ENCODE measurements around the gene HOXB5.

Gene HOXB5

DNA sequence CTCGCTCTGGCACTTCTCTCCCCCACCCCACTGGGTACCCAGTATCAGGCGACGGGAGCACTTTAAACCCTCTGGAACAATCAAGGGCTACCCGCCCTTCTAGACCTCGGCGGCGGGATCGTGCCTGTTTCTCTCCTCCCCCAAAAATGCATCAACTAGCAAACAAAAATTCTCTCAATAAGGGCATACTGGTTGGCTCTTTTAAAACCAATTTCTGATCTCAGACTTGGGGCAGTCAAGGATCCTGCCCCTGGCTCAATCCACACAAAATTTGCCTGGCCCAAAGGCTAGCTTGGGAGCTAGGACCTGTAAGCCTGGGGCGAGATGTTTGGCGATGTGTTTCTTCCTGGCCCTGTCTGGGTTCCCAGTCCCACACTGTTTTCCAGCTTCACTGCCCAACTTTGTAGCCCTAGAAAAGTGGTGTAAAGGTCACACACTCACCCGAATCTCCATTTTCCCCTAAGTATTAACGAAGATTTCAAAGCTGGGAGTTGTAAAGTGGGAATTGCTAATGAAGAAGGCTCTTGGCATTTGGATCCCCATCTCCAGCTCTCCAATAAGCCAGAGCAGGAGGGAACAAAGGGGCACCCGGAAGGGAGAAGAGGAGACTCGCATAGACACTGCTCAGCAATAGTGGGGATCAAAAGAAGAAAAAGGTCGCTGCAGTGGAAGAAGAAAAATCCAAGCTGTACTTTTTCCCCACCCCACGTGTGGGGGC is 34.3 kb downstream of the HOXB5 start:
- no peak for DNase-seq

DNA sequence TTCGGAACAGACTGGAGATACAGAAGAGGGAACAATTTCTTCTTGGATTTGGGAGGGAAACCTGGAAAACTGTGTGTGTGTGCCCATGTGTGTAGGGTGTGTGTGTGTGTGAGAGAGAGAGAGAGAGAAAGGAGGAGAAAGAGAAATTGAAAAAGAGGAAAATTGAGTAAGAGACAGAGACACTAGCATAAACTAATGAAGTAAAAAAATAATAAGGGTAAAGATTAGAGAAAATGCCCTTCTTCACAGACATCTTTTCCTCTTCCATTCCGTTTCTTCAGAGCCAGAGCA is 34.8 kb downstream of the HOXB5 start:
- no peak for DNase-seq

DNA sequence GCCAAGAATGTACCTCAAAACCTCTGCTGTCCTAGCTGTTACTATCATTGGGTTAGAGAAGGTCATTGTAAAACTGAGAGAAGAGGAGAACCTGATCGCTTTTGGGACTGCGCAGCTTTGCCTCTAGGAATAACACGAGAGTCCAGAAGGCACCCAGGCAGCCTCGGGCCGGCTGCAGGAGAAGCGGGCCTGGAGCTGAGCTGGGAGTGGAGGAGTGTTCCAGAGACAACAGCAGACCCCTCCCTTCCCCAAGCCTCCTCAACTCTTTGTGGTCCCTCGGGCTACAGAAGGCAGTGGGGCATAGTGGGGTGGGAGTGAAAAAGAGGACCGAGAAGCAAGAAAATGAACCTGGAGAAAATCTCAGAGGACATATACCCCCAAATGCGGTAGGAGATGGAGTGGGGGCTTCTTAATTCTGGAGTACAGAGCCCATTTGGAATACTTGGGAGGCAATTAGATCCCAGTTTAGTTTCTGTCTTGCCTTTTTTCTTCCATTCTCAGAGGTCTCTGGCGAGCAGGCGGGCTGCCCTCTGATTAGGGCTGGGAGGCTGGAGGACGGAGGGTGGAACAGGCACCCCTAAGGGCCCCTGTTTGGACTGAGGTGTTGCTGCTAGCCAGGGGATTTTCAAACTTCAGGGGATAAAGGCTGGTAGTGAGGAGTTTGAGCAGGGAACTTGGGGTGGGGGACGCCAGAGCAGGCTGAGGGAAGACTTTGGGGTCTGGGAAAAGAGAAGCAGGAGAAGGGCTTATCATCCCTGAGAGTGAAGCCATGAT is 35.3 kb downstream of the HOXB5 start:
- no peak for DNase-seq

DNA sequence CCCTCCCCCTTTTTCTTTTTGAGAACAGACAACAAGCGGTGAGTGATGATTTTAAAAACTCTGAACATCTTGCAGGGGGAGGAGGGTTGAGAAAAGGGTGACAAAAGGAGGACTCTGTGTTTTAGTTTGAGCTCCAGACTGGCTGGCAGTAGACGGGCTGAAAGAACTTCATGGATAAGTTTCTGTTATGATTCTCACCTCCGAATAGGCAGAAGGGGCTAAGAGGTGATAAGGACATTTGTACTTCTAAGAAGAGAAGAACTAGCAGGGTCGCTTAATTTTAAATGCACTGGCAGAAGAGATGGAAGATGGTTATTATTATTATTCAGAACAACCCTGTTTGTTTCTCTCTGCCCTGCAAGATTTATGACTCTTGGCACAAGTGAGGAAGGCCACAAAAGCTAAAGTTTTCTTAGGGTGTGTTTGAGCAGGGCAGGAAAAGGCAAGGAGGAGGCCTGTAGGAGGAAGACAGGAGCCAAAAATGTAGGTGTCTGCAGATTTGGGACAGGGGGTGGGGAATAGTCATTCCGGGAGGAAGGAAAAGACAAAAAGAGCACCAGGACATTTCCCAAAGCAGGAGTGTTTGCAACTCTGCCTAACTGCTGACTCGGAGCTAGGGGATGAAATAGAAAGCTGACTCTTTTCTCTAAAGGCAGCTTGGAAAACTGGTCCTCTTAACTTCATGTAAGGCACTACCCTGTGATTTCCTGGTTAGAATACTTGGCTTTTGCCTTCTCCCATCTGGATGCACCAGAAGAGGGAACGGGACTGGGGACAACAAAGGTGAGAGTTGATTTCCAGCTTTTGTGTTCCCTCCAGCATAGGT is 36.8 kb downstream of the HOXB5 start:
- no peak for DNase-seq

DNA sequence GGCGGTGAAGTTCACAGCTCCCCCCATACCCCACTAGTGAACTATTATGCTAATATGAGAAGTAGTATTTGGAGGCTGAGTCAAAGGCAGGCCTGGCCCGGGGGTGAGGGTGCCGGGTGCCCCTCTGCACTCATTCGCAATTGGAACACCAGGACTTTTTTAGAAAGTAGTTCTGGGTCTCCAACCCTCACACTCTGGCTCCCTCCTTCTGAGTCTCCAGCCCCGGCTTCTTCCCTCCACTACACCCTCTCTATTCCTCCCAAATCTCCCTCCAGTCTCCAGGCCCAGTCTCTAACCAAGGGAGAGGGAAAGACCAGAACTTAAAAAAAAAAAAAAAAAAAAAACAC is 37.4 kb downstream of the HOXB5 start:
- DNase-seq = no peak

DNA sequence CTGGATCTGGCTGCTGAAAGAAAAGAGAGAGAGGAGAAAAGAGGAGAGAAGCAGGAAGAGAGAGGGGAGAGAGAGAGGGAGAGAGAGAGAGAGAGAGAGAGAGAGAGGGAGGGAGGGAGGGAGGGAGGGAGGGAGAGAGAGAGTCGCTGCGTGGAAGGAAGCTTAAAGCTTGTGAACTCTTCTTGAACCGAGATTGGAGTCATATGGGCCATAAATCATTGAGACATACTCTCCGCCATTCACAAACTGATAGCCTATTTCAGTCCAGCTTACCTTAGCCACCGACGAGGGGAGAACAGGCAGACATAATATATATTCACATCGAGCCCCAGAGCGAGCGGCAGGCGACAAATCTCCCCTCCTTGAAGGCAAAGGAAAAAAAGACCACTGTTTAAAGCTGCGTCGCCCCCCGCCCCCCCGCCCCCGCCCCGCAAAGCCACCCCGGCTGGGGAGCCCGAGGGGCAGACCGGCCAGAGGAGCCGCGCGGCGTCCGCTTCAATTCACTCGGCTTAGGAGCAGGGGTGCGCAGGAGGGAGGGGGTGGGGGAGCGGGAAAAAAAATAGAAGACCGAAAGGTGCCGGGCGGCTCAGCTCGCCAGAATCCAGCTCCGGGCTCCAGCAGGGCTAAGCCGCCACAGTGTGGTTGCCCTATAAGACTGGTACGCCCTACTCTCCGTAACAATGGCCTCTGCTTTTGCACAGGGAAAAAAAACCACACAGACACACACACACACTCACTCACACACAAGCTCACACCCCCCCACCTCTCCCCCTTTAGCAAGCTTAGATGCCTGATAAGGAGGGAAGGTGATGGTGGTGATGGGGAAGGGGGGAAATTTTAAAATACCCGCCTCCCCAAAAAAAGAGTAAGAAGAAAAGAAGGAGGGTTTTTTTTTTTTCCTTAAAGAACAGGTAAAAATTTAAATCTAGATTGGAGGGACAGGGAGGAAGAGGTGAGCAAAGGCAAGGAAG is 38.0 kb downstream of the HOXB5 start:
- DNase-seq = no peak

DNA sequence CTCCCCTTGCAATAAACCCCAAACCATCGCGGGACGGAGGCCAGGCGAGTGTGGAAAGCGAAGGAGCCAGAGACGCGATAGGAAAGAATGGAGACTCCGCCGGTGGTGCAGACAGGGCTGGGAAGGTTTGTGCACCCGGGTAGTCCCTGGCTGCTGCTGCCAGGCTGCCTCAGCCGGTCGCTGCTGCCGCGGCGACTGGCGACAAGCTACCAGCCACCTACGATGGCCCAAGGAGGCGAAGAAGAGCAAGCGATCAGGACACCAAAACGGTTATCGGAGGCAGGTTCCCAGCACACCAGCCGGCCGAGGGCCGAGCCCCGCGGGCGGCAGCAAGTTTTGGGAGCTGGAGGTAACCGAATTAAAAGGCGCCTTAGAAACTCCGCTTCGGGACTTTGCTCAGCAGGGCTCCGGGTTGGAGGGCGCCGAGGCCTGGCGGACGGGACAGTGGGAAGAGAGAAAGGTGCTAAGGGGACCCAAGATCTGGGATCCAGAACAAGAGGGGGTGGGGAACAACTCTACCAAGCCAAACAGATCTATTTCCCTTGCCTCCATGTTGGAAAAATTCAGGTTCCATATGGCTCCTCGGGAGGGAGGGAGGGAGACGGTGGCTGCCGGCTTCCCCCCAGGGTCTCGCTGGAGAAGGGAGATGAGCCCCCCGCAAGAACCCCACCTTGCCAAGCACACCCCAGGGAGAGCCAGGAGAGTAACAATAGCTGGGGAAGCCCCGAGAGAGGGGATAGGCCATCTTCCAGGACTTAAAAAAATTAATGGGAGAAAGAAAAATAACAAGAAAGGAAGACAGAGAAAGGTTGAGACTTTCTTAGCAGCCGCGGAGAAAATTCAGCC is 38.9 kb downstream of the HOXB5 start:
- no peak for DNase-seq

DNA sequence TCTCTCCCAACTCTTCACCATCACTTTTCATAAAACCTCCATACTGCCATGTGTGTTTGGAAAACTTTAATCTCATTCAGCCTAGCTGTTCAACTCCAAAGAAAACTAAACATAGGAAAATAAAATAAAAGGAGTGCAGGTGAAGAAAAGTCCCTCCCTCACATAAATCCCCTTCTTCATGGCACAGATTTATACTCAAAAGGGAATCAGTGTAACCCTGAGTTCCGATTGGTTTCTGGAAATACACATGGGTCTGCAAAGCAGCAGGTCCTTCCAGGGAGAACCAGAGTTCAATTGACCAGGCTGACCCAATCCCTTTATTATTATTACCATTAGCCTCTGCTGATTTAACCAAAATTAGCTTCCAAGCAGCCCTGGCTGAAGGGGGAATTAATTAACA is 39.8 kb downstream of the HOXB5 start:
- no peak for DNase-seq

DNA sequence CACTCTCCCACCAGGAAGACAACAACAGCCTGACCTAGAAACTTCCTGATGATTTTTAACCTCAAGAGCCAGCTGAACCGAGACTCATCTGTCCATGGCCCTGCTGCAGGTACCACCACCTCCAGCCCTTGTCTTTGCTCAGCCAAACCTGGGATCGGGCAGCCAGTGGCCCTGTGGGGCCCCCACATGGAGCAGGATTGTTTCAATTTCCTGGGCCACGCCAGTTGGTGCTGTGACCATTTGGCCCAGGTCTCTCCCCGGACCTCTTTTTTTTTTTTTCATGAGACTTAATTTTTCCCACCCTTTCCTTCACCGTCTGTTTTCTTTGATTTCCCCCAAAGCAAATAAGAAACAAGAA is 40.4 kb downstream of the HOXB5 start:
- DNase-seq = no peak

DNA sequence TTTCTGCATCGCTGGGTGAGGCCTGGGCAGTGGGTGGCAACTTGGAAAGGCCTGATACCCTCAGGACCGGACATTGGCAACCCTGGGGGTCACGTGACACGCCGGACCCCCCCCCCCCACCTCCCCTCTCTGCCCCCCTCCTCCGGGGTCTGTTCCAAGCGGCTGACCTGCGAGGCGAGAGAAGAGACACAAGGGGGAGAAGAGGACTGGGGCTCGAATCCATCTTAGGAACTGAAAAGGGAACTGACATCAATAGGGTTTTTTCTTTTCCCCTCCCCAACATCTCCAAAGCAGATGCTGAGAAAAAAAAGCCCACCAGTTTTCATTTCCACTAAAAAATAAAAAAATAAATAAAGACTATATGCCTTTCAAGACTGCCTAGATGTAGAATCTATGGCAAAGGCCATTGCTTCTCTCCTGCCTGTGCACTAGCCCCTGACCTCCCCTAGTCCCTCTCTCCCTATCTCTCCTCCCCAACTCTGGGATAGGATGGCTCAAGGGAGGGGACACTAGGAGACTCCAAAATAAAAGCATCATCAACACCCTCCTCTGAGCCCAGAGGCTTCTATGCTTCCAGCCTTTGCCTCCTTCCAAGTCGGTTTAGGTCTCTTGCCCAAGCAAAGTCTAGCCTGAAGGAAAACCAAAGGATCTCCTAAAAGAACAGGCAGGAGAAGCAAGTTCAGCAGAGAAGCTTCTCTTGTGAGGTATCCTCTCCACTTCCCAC is 41.0 kb downstream of the HOXB5 start:
- DNase-seq = peak in 3 of 14 donors; percentile 29 to 54 (median 47)

DNA sequence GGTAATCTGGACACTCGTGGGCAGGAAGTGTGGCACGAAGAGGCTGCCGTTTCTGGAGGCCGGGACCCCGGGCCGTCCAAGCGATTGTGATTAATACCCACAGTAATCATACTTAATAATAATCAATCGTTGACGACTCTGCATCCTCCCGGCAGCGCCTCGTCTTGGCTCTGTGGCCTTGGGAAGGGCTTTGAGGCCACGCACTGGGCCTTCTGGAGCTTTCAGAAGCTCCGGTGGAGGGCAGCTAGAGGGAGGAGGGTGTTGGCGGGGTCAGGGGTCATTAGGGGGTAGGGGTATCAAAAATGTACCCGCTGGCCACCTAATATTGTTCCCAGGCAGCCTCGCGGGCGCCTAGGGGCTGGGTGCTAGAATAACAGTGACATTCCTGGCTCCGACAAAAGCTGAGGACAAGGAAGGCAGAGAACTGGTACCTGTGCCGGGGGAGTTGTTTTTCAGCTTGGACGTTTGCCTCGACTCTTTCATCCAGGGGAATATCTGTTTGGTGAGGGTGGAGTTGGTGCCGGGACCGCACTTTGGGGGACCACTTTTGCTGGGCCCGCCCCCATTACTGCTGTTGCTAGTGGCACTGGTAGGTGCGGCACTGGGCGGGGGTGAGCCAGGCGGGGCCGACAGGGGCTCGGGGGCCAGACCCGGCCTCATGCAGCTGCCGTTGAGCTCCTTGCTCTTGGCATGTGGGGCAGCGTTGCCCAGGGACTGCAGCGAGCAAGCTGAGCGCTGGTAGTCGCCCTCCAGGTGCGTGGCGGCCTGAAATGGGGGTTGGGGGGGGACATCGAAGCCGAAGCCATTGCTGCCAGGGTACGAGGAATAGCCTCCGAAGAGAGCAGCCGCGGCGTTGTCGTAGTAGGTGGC is 41.7 kb downstream of the HOXB5 start:
- no peak for DNase-seq

DNA sequence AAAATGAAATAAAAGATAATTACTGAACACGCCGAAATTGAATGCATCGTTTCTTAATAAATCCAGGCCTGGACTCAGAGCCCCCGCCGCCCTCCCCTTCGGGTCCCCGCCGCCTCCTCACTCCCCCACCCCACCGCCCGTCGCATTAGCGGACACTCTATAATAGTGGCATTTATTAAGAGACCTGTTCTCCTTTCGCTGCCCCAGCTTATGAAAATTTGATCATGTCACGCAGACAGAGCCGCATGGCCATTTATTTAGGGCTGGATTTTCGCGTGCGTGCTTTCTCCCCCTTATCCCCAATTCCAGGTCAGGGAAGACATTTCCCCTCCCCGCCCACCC is 42.4 kb downstream of the HOXB5 start:
- no peak for DNase-seq

DNA sequence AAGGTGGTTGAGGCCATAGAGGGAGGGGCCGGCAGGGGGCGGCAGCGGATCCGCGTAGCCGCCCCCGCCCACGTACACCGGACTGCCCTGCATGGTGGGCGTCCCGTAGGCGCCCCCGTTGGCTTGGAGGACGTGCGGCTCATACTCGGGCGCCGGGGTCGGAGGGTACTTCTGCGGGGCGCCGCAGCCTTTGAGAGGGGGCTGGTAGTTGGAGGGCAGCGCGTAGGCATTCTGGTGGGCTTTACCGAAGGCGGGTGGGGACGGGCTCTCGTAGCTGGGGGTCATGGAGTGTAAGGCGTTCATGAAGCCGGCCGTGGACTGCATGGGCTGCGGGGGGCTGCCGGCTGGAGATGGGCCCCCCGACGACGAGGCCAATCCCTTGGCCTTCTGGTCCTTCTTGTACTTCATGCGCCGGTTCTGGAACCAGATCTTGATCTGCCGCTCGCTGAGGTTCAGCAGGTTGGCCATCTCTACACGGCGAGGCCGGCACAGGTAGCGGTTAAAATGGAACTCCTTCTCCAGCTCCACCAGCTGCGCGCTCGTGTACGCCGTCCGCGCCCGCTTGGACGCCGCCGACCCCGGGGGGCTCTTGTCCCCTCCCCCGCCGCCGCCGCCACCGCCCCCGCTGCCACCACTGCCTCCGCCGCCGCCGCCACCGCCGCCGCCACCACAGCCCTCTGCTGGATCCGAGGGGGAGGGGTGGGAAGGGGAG is 42.9 kb downstream of the HOXB5 start:
- DNase-seq = no peak

DNA sequence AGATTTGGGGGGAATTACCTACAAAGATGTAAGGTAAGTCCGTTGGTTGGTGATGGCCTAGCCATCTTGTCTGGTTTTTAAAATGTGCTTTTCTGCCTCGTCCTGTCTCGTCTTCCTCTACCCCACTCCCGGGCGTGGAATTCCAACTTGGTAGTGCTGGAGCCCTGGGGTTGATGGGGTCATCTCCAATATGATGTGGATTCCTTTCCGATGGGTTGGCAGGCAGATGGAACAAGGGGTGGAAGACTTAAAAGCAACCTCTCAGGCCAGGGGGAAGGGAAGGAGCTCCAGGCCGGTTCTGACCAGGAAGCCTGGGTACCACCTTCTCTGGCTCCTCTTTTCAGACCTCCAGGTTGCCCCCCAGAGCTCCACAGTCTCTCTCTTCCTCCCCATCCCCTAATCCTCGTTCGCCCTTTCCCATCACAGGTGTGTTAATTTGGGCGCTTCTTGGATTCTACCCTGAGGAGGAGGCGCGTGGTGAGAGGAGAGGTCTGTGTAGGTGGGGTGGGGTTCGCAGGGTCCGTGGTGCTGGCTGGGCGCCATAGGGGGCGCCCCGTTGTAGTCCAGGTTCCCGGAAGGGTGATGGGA is 43.6 kb downstream of the HOXB5 start:
- DNase-seq = no peak

DNA sequence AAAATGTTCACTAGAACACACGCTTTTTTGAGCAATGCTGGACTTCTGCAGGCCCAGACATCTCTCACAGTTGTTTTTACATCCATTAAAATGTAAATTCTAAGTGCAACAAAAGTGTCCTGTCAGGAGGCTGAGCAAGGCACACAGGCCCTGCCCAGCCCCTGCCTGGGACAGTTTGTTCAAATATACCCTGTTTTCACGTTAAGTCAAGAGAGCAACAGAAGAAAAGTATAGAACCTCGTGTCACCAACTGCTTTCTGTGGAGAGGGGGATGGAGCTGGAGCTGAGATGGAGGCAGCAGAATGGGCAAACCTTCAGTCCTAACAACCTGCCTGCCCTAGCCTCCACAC is 44.3 kb downstream of the HOXB5 start:
- no peak for DNase-seq

DNA sequence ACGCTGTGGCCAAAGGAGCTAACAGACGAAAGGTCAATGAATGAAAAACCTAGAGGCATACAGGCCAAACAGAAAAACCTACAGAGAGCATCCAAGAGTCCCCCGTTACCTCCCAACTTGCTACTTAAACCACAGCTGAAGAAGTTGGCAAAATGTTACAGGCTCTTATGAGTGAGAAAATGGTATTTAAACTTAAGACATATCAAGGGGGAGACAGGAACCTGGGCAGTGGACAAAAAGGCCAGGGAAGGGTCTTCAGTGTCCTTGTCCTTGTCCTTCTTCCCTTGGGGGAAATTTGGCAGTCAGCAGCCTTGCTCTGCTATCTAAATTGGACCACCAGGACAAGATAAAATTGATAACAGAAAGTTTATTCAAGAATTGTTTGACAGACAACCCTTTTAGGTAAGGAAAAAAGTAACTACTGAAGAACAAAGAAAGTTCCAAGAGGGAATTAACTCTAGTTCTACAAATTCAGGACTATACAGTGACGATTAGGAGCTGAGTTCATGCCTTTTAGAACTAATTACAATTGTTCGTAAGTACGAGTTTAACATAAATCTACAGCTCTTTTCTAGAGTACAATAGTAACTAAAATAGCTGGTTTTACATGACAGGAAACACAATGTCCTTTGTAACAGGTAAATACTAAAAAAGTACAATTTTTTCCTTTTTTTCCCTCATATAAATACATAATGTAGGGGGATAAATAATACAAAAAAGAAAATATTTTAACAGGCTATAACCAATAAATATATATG is 44.9 kb downstream of the HOXB5 start:
- DNase-seq = no peak

DNA sequence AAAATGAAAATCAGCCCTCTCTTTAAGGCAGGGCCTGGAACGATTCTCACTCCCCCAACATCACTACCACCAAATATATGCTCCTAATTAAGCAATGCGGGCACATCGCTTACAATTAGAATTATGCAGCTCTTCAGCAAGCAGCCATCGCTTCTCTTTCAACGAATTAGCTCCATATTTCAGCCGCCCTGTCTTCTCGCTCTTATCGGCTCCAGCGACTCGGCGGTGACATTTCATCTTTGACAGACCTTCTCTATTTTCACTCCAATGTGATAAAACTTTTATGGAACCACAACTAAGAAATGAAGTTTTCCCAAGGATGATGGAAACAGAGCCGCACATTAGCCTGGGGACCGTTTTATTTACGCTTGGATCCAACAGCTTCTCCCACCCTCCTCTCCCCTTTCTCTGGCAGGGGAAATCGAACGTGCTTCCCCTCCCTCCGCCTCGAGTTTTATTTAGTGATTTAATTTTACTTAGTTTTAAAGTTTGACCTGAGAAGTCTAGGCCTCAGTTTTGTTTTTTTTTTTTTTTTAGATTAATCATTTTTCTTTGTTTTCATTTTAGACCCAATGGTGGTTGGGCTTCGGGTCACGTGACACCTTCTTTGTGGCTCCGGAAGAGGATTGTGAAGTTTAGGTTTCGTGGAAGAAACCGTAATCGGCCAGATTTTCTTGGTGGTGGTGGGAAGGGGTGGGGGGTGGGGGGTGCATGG is 45.6 kb downstream of the HOXB5 start:
- DNase-seq = no peak

All from C1 segment of cervical spinal cord (tissue), 14 donors.